Nephron progenitor cell (in vitro differentiated cells): ENCODE results near the gene CD19.

Experiments
- DNase-seq: peaks from one replicate; pipeline ENCODE4 v3.0.0; 2021
- H3K27ac Mint-ChIP-seq: 2 replicates; pipeline ENCODE4 v1.8.0; 2021; ENCODE audit warnings: mild to moderate bottlenecking, moderate library complexity, mixed read lengths
- H3K27me3 Mint-ChIP-seq: 2 replicates; pipeline ENCODE4 v1.8.0; 2021; ENCODE audit warnings: mild to moderate bottlenecking, low read depth, mixed read lengths; ENCODE audit not compliant: poor library complexity
- H3K36me3 Mint-ChIP-seq: 2 replicates; pipeline ENCODE4 v1.8.0; 2021; ENCODE audit warnings: low read depth, mixed read lengths
- H3K4me1 Mint-ChIP-seq: 2 replicates; pipeline ENCODE4 v1.8.0; 2021; ENCODE audit warnings: mixed read lengths
- H3K4me3 Mint-ChIP-seq: 2 replicates; pipeline ENCODE4 v1.8.0; 2021; ENCODE audit warnings: mild to moderate bottlenecking, moderate library complexity, mixed read lengths
- H3K9me3 Mint-ChIP-seq: 2 replicates; pipeline ENCODE4 v1.8.0; 2021; ENCODE audit warnings: mild to moderate bottlenecking, moderate library complexity, mixed read lengths
- CTCF ChIP-seq: fragments of 200-600 bp; sonication (generic); IDR thresholded peaks from 2 replicates; pipeline ENCODE4 v1.5.0; 2021; ENCODE audit warnings: antibody characterized with exemption

Gene CD19

GRCh38 chr16:28930203-28930602 lies 1.6 kb upstream of the CD19 start:
- Mint-ChIP-seq H3K27ac (peak overlapping the region; percentile 45), H3K4me1 (peaks cover 39% of the 10 kb centered on the region), H3K36me3 (no peaks in the 10 kb centered on the region), H3K27me3 (peaks cover 6% of the 10 kb centered on the region), H3K9me3 (no peaks in the 10 kb centered on the region), H3K4me3 (no peak overlapping the region)
- no peak for DNase-seq
- TF ChIP-seq CTCF: no peak

GRCh38 chr16:28930652-28931051 lies 1.1 kb upstream of the CD19 start:
- Mint-ChIP-seq H3K9me3 (no peaks in the 10 kb centered on the region), H3K4me3 (no peak overlapping the region), H3K27me3 (peaks cover 8% of the 10 kb centered on the region), H3K4me1 (peaks cover 38% of the 10 kb centered on the region), H3K36me3 (no peaks in the 10 kb centered on the region), H3K27ac (peak overlapping the region; percentile 45)
- no peak for TF ChIP-seq CTCF
- no peak for DNase-seq

- Mint-ChIP-seq H3K27ac (no peak overlapping the region), H3K4me1 (peaks cover 44% of the 10 kb centered on the region), H3K4me3 (no peak overlapping the region), H3K9me3 (peaks cover 4% of the 10 kb centered on the region), H3K27me3 (peaks cover 9% of the 10 kb centered on the region), H3K36me3 (no peaks in the 10 kb centered on the region)
- TF ChIP-seq CTCF: no peak
- no peak for DNase-seq
Observed at GRCh38 chr16:28932339-28933141, 769 bp downstream of the CD19 start.

GRCh38 chr16:28933171-28933570 lies 1.4 kb downstream of the CD19 start:
- H3K27ac Mint-ChIP-seq: no peak overlapping the region
- peaks cover 4% of the 10 kb centered on the region for H3K9me3 Mint-ChIP-seq
- H3K4me3 Mint-ChIP-seq: no peak overlapping the region
- TF ChIP-seq CTCF: no peak
- H3K27me3 Mint-ChIP-seq: peaks cover 15% of the 10 kb centered on the region
- peaks cover 44% of the 10 kb centered on the region for H3K4me1 Mint-ChIP-seq
- no peaks in the 10 kb centered on the region for H3K36me3 Mint-ChIP-seq
- no peak for DNase-seq

GRCh38 chr16:28935346-28935745 lies 3.6 kb downstream of the CD19 start:
- no peak for TF ChIP-seq CTCF
- H3K27me3 Mint-ChIP-seq: peaks cover 28% of the 10 kb centered on the region
- peaks cover 4% of the 10 kb centered on the region for H3K9me3 Mint-ChIP-seq
- H3K4me3 Mint-ChIP-seq: no peak overlapping the region
- no peak for DNase-seq
- no peaks in the 10 kb centered on the region for H3K36me3 Mint-ChIP-seq
- H3K27ac Mint-ChIP-seq: no peak overlapping the region
- H3K4me1 Mint-ChIP-seq: peaks cover 44% of the 10 kb centered on the region
